Neuronal stem cell (in vitro differentiated cells): ENCODE results near the gene GPSM1.
A peak's percentile ranks its signal among the peaks of the same experiment; 100 is the strongest.

Source experiments
- DNase-seq: peaks from one replicate; pipeline ENCODE4 v3.0.0-alpha.2; 2013; ENCODE audit warnings: low spot score
- H2AFZ ChIP-seq: one replicate; pipeline ENCODE4 v1.6.1; 2013; ENCODE audit warnings: mild to moderate bottlenecking, low read length, inconsistent platforms
- H2AK5ac ChIP-seq: 2 replicates; pipeline ENCODE4 v1.6.1; 2013; ENCODE audit warnings: low read depth, mild to moderate bottlenecking, inconsistent platforms, low read length, moderate library complexity, mixed read lengths
- H2BK120ac ChIP-seq: 2 replicates; pipeline ENCODE4 v1.6.1; 2013; ENCODE audit warnings: low read depth, mild to moderate bottlenecking, inconsistent platforms, low read length, moderate library complexity, mixed read lengths
- H2BK12ac ChIP-seq: one replicate; pipeline ENCODE4 v1.6.1; 2013; ENCODE audit warnings: low read length, inconsistent platforms
- H2BK15ac ChIP-seq: 2 replicates; pipeline ENCODE4 v1.6.1; 2013; ENCODE audit warnings: mild to moderate bottlenecking, low read length, inconsistent platforms, mixed read lengths
- H2BK5ac ChIP-seq: one replicate; pipeline ENCODE4 v1.6.1; 2013; ENCODE audit warnings: inconsistent platforms, mild to moderate bottlenecking, low read length, moderate library complexity
- H3K14ac ChIP-seq: one replicate; pipeline ENCODE4 v1.6.1; 2013; ENCODE audit warnings: low read length, inconsistent platforms
- H3K18ac ChIP-seq: 2 replicates; pipeline ENCODE4 v1.6.1; 2013; ENCODE audit warnings: low read length, inconsistent platforms
- H3K23ac ChIP-seq: 2 replicates; pipeline ENCODE4 v1.6.1; 2013; ENCODE audit warnings: low read depth, mild to moderate bottlenecking, mixed read lengths, low read length, inconsistent platforms; ENCODE audit not compliant: poor library complexity
- H3K27ac ChIP-seq: replicated peaks from 3 replicates; pipeline ENCODE4 v1.5.1; 2013; ENCODE audit warnings: low read length, inconsistent platforms
- H3K27me3 ChIP-seq, 3 experiments: 2 replicates each; pipeline ENCODE4 v1.6.1; 2013; ENCODE audit warnings: low read length in 3 of 3, mild to moderate bottlenecking in 2 of 3, inconsistent platforms in 1 of 3, low read depth in 1 of 3, mixed read lengths in 1 of 3, moderate library complexity in 1 of 3; ENCODE audit not compliant: control insufficient read depth in 3 of 3, insufficient read depth in 3 of 3
- H3K36me3 ChIP-seq, 2 donors: replicated peaks in 1 of 2; 2 replicates each; pipeline ENCODE4 v1.6.1; 2013; ENCODE audit warnings: low read length in 2 of 2; ENCODE audit not compliant: control insufficient read depth in 2 of 2, insufficient read depth in 2 of 2
- H3K4ac ChIP-seq: 2 replicates; pipeline ENCODE4 v1.6.1; 2013; ENCODE audit warnings: inconsistent platforms, mild to moderate bottlenecking, low read length, moderate library complexity
- H3K4me1 ChIP-seq, 2 donors: 1 replicate in 1 of 2; 2 replicates in 1 of 2; pipeline ENCODE4 v1.6.1; 2013; ENCODE audit warnings: low read length in 2 of 2, low read depth in 1 of 2; ENCODE audit not compliant: control insufficient read depth in 2 of 2, insufficient read depth in 1 of 2
- H3K4me2 ChIP-seq: one replicate; pipeline ENCODE4 v1.6.1; 2013; ENCODE audit warnings: mild to moderate bottlenecking, low read length, inconsistent platforms; ENCODE audit not compliant: insufficient read depth, poor library complexity, severe bottlenecking
- H3K4me3 ChIP-seq, 2 donors: 2 replicates each; pipeline ENCODE4 v1.5.1; 2013; ENCODE audit warnings: low read length in 2 of 2, mild to moderate bottlenecking in 2 of 2, inconsistent platforms in 1 of 2, moderate library complexity in 1 of 2
- H3K79me1 ChIP-seq: one replicate; pipeline ENCODE4 v1.6.1; 2013; ENCODE audit warnings: low read depth, mild to moderate bottlenecking, inconsistent platforms, low read length, moderate library complexity
- H3K9ac ChIP-seq: one replicate; pipeline ENCODE4 v1.6.1; 2013; ENCODE audit warnings: mild to moderate bottlenecking, low read depth, low read length, inconsistent platforms; ENCODE audit not compliant: poor library complexity
- H3K9me3 ChIP-seq, 2 donors: replicated peaks in 1 of 2; 2 replicates each; pipeline versions ENCODE3 to v1.6.1; 2013; ENCODE audit warnings: low read length in 2 of 2, mild to moderate bottlenecking in 2 of 2, inconsistent platforms in 1 of 2, low read depth in 1 of 2, mixed read lengths in 1 of 2, moderate library complexity in 1 of 2; ENCODE audit not compliant: control insufficient read depth in 2 of 2, insufficient read depth in 1 of 2
- H4K8ac ChIP-seq: one replicate; pipeline ENCODE4 v1.6.1; 2013; ENCODE audit warnings: low read depth, mild to moderate bottlenecking, inconsistent platforms, low read length, moderate library complexity
- H4K91ac ChIP-seq: one replicate; pipeline ENCODE4 v1.6.1; 2013; ENCODE audit warnings: low read length, low read depth, mild to moderate bottlenecking, inconsistent platforms; ENCODE audit not compliant: poor library complexity
- WGBS, 2 donors: extraction: QIAGEN DNeasy Blood & Tissue Kit; methylation state at CpG; one replicate each; pipeline ENCODE4 v1.1.7; 2013; ENCODE audit warnings: missing lambda C conversion rate in 2 of 2, mixed read lengths in 1 of 2; ENCODE audit not compliant: insufficient read length in 2 of 2, insufficient replicate concordance in 1 of 2; ENCODE audit errors: extremely low coverage in 2 of 2; 5-methylcytosine and 5-hydroxymethylcytosine counted together

GPSM1 gene

DNA sequence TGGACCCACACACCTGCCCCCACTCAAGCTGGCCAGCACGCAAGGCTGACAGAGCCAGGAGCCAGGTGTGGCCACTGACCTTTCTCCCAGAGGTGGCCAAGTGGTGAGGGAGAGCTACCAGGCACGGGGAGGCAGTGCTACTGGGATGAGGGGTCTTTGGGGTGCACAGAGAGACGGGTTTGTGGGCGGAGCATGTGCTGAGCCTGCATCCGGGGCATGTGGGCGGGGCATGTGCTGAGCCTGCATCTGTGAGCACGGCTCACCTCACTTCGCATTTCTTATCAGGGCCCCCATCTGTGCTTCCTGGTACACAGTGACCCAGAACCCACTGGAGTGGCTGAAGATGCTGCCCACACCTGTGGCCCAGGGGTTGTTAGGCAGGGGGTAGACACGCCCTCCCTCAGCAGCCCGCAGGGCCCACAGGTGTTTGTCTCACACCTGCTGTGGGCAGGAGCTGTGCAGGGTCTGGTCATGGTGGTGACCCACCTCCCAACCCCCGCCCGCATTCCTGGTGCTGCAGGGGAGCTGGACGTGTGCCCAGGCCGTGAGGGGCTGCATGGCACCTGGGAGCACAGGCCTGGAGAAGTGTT is 45.0 kb upstream of the GPSM1 start:
- no CpG with 5 or more reads among the region's 14 CpGs for WGBS, 2 donors
- Histone ChIP-seq H3K4me2 (no peak overlapping the region), H2AFZ (no peak overlapping the region), H4K91ac (no peak overlapping the region), H4K8ac (peak overlapping the region; percentile 43), H3K18ac (peak overlapping the region; percentile 20), H3K4me3 (no peak overlapping the region), H3K9me3 (peaks cover 0 to 3% of the 10 kb centered on the region in 2 donors), H3K23ac (peak overlapping the region; percentile 16), H3K79me1 (peaks cover 3% of the 10 kb centered on the region), H2BK120ac (no peak overlapping the region), H3K36me3 (no peaks in the 10 kb centered on the region), H2BK12ac (peak overlapping the region; percentile 41), H3K4ac (peak overlapping the region; percentile 37), H3K4me1 (peaks cover 0 to 3% of the 10 kb centered on the region in 2 donors), H3K27me3 (peaks cover 0 to 74% (median 0%) of the 10 kb centered on the region in 3 experiments), H3K14ac (peak overlapping the region; percentile 56), H2AK5ac (peak overlapping the region; percentile 86), H3K9ac (no peak overlapping the region), H2BK5ac (no peak overlapping the region), H2BK15ac (peak overlapping the region; percentile 85), H3K27ac (no peak overlapping the region)
- DNase-seq, result no peak

- no peak overlapping the region for H2AFZ ChIP-seq
- H3K79me1 ChIP-seq, result peaks cover 3% of the 10 kb centered on the region
- H3K23ac ChIP-seq, result peak overlapping the region; percentile 34
- H4K8ac ChIP-seq, result no peak overlapping the region
- WGBS, 2 donors, result no CpG with 5 or more reads among the region's 32 CpGs
- peaks cover 0 to 73% (median 0%) of the 10 kb centered on the region in 3 experiments for H3K27me3 ChIP-seq
- no peaks in the 10 kb centered on the region for H3K36me3 ChIP-seq
- no peaks in the 10 kb centered on the region for H3K9me3 ChIP-seq
- H3K27ac ChIP-seq, result no peak overlapping the region
- H3K4me3 ChIP-seq, result no peak overlapping the region
- peak overlapping the region; percentile 1 for H2BK120ac ChIP-seq
- H3K14ac ChIP-seq, result peak overlapping the region; percentile 6
- H2AK5ac ChIP-seq, result peak overlapping the region; percentile 98
- no peak overlapping the region for H4K91ac ChIP-seq
- peak overlapping the region; percentile 44 for H3K18ac ChIP-seq
- H2BK5ac ChIP-seq, result peak overlapping the region; percentile 7
- peaks cover 0 to 3% of the 10 kb centered on the region in 2 donors for H3K4me1 ChIP-seq
- peak overlapping the region; percentile 89 for H2BK15ac ChIP-seq
- peak overlapping the region; percentile 44 for H3K9ac ChIP-seq
- peak; percentile 76 for DNase-seq
- no peak overlapping the region for H2BK12ac ChIP-seq
- no peak overlapping the region for H3K4ac ChIP-seq
- H3K4me2 ChIP-seq, result no peak overlapping the region
These were observed 43.8 kb upstream of the GPSM1 start for GRCh38 chr9:136283291-136284235.

- H3K27me3 ChIP-seq, result peaks cover 0 to 70% (median 0%) of the 10 kb centered on the region in 3 experiments
- H3K36me3 ChIP-seq, result no peaks in the 10 kb centered on the region
- peak overlapping the region; percentile 98 for H2AK5ac ChIP-seq
- H3K27ac ChIP-seq, result no peak overlapping the region
- H3K23ac ChIP-seq, result peak overlapping the region; percentile 34
- no peak for DNase-seq
- H3K4me3 ChIP-seq, result no peak overlapping the region
- H4K8ac ChIP-seq, result no peak overlapping the region
- H4K91ac ChIP-seq, result no peak overlapping the region
- no CpG with 5 or more reads among the region's 22 CpGs for WGBS, 2 donors
- peak overlapping the region; percentile 7 for H2BK5ac ChIP-seq
- H2AFZ ChIP-seq, result no peak overlapping the region
- H3K79me1 ChIP-seq, result peaks cover 3% of the 10 kb centered on the region
- no peak overlapping the region for H3K4ac ChIP-seq
- no peak overlapping the region for H3K9ac ChIP-seq
- peak overlapping the region; percentile 6 for H3K14ac ChIP-seq
- peak overlapping the region; percentile 89 for H2BK15ac ChIP-seq
- no peak overlapping the region for H2BK120ac ChIP-seq
- peak overlapping the region; percentile 16 for H2BK12ac ChIP-seq
- H3K9me3 ChIP-seq, result no peaks in the 10 kb centered on the region
- no peak overlapping the region for H3K4me2 ChIP-seq
- H3K18ac ChIP-seq, result peak overlapping the region; percentile 28
- peaks cover 0 to 3% of the 10 kb centered on the region in 2 donors for H3K4me1 ChIP-seq
These were observed 43.0 kb upstream of the GPSM1 start for GRCh38 chr9:136284311-136284710.

GRCh38 chr9:136284951-136285350 is 42.4 kb upstream of the GPSM1 start:
- H3K36me3 ChIP-seq, result no peaks in the 10 kb centered on the region
- H2BK12ac ChIP-seq, result peak overlapping the region; percentile 73
- no peak overlapping the region for H2BK5ac ChIP-seq
- H3K9me3 ChIP-seq, result no peaks in the 10 kb centered on the region
- no peak overlapping the region for H3K9ac ChIP-seq
- no peak overlapping the region for H3K27ac ChIP-seq
- no peak overlapping the region for H3K4me3 ChIP-seq
- peak overlapping the region; percentile 21 for H3K14ac ChIP-seq
- H3K23ac ChIP-seq, result peak overlapping the region; percentile 65
- H3K79me1 ChIP-seq, result peaks cover 3% of the 10 kb centered on the region
- H3K18ac ChIP-seq, result no peak overlapping the region
- H2BK120ac ChIP-seq, result no peak overlapping the region
- no peak overlapping the region for H4K91ac ChIP-seq
- no peak overlapping the region for H3K4ac ChIP-seq
- no peak overlapping the region for H3K4me2 ChIP-seq
- H2AFZ ChIP-seq, result no peak overlapping the region
- H2AK5ac ChIP-seq, result peak overlapping the region; percentile 100
- no CpG with 5 or more reads among the region's 19 CpGs for WGBS, 2 donors
- peaks cover 0 to 3% of the 10 kb centered on the region in 2 donors for H3K4me1 ChIP-seq
- DNase-seq, result no peak
- peaks cover 0 to 64% (median 0%) of the 10 kb centered on the region in 3 experiments for H3K27me3 ChIP-seq
- no peak overlapping the region for H4K8ac ChIP-seq
- peak overlapping the region; percentile 81 for H2BK15ac ChIP-seq
